Liver (tissue), 9 donors: ENCODE measurements around the gene TNF. TPM values are rescaled to one million over a fixed set of nuclear protein-coding genes. Genes with fewer than 3 reads are reported as not detected.

Experiments used
- DNase-seq: peaks from one replicate; pipeline ENCODE4 v3.0.0-alpha.2; 2017; ENCODE audit warnings: low spot score
- H3K27ac ChIP-seq, 2 donors: one replicate each; pipeline ENCODE4 v1.7.0; 2013; ENCODE audit warnings: inconsistent platforms in 2 of 2, low read length in 2 of 2, control low read depth in 1 of 2, low read depth in 1 of 2, mild to moderate bottlenecking in 1 of 2
- H3K27me3 ChIP-seq, 4 donors: one replicate each; pipeline versions ENCODE4 v1.6.1 to v1.7.0; 2013; ENCODE audit warnings: low read length in 3 of 4, inconsistent platforms in 1 of 4, mild to moderate bottlenecking in 1 of 4, moderate library complexity in 1 of 4; ENCODE audit not compliant: control insufficient read depth in 4 of 4, insufficient read depth in 4 of 4
- H3K36me3 ChIP-seq, 4 donors: one replicate each; pipeline versions ENCODE4 v1.6.1 to v1.7.0; 2013; ENCODE audit warnings: low read length in 3 of 4, mild to moderate bottlenecking in 3 of 4, low read depth in 1 of 4, moderate library complexity in 1 of 4; ENCODE audit not compliant: control insufficient read depth in 4 of 4, insufficient read depth in 3 of 4
- H3K4me1 ChIP-seq, 4 donors: one replicate each; pipeline versions ENCODE4 v1.6.1 to v1.7.0; 2013; ENCODE audit warnings: low read length in 3 of 4, mild to moderate bottlenecking in 3 of 4, moderate library complexity in 1 of 4; ENCODE audit not compliant: control insufficient read depth in 4 of 4, insufficient read depth in 4 of 4
- H3K4me3 ChIP-seq, 3 donors: one replicate each; pipeline versions ENCODE4 v1.6.1 to v1.7.0; 2013; ENCODE audit warnings: low read length in 3 of 3, control low read depth in 1 of 3, low read depth in 1 of 3, mild to moderate bottlenecking in 1 of 3
- H3K9ac ChIP-seq, 2 donors: one replicate each; pipeline ENCODE4 v1.7.0; 2013; ENCODE audit warnings: low read length in 2 of 2, mild to moderate bottlenecking in 2 of 2, moderate library complexity in 2 of 2, control low read depth in 1 of 2, low read depth in 1 of 2
- H3K9me3 ChIP-seq, 4 donors: one replicate each; pipeline versions ENCODE4 v1.6.1 to v1.7.0; 2013; ENCODE audit warnings: low read length in 3 of 4; ENCODE audit not compliant: control insufficient read depth in 4 of 4
- ATF3 ChIP-seq: IDR thresholded peaks from 2 replicates; pipeline ENCODE4 v1.6.1; 2016; ENCODE audit warnings: antibody characterized with exemption
- CTCF ChIP-seq: fragments of 150-350 bp; IDR thresholded peaks from 2 replicates; pipeline ENCODE4 v1.5.1; 2017; ENCODE audit warnings: improper control_type of control experiment, low read depth, low read length; ENCODE audit not compliant: missing input control
- EGR1 ChIP-seq, 2 donors: IDR thresholded peaks; 2 replicates each; pipeline ENCODE4 v1.6.1; 2016 to 2018; ENCODE audit warnings: antibody characterized with exemption in 2 of 2, low read depth in 2 of 2
- FOXA1 ChIP-seq: IDR thresholded peaks from 2 replicates; pipeline ENCODE4 v1.6.1; 2016; ENCODE audit warnings: antibody characterized with exemption
- FOXA2 ChIP-seq: IDR thresholded peaks from 2 replicates; pipeline ENCODE4 v1.6.1; 2016; ENCODE audit warnings: antibody characterized with exemption
- GABPA ChIP-seq, 2 donors: IDR thresholded peaks in 1 of 2; conservative IDR thresholded peaks in 1 of 2; 2 replicates each; pipeline ENCODE4 v1.6.1; 2016; ENCODE audit warnings: antibody characterized with exemption in 2 of 2, mild to moderate bottlenecking in 1 of 2, moderate library complexity in 1 of 2
- HNF4A ChIP-seq, 2 donors: conservative IDR thresholded peaks; 2 replicates each; pipeline ENCODE4 v1.6.1; 2016; ENCODE audit warnings: antibody characterized with exemption in 2 of 2, mild to moderate bottlenecking in 2 of 2
- HNF4G ChIP-seq: IDR thresholded peaks from 2 replicates; pipeline ENCODE4 v1.6.1; 2016; ENCODE audit warnings: antibody characterized with exemption
- JUND ChIP-seq, 2 donors: IDR thresholded peaks; 2 replicates each; pipeline ENCODE4 v1.6.1; 2016; ENCODE audit warnings: antibody characterized with exemption in 2 of 2
- NR2F2 ChIP-seq: IDR thresholded peaks from 2 replicates; pipeline ENCODE4 v1.6.1; 2016; ENCODE audit warnings: antibody characterized with exemption
- SP1 ChIP-seq: IDR thresholded peaks from 2 replicates; pipeline ENCODE4 v1.6.1; 2018; ENCODE audit warnings: antibody characterized with exemption, mild to moderate bottlenecking
- TAF1 ChIP-seq: conservative IDR thresholded peaks from 2 replicates; pipeline ENCODE4 v1.6.1; 2016; ENCODE audit warnings: antibody characterized with exemption, mild to moderate bottlenecking
- YY1 ChIP-seq: IDR thresholded peaks from 2 replicates; pipeline ENCODE4 v1.6.1; 2016; ENCODE audit warnings: antibody characterized with exemption, mild to moderate bottlenecking
- WGBS: extraction: QIAGEN DNeasy Blood & Tissue Kit; methylation state at CpG from one replicate; pipeline ENCODE4 v1.1.7; 2013; 5-methylcytosine and 5-hydroxymethylcytosine counted together
- polyA plus RNA-seq, 2 donors: library from polyadenylated mRNA; stranded (reverse) in 1 of 2; unstranded in 1 of 2; fragments of 200-250 nt in 1 of 2; fragments of >200 nt in 1 of 2; fragmentation: Nextera tagmentation in 1 of 2; extraction: Ambion mirVana in 1 of 2; gene quantifications; one replicate each; pipeline versions ENCODE4 v1.2.1 to v1.2.3, GENCODE V29; 2013 to 2015
- total RNA-seq, 2 donors: library from RNA; depleted of rRNA; stranded (reverse); fragments of >200 nt; gene quantifications; one replicate each; pipeline ENCODE4 v1.2.3, GENCODE V29; 2014
- TF ChIP-seq, protein P1 (sequence below): IDR thresholded peaks from 2 replicates; pipeline ENCODE4 v1.6.1; 2016; ENCODE audit warnings: antibody characterized with exemption
- TF ChIP-seq, protein P2 (sequence below): IDR thresholded peaks from 2 replicates; pipeline ENCODE4 v1.6.1; 2016; ENCODE audit warnings: antibody characterized with exemption, mild to moderate bottlenecking
- TF ChIP-seq, protein P3 (sequence below): IDR thresholded peaks from 2 replicates; pipeline ENCODE4 v1.6.1; 2016; ENCODE audit warnings: antibody characterized with exemption
- donor health status: healthy.
- donor health status: healthy.
- donor health status: healthy.
- donor health status: healthy.
- donor health status: healthy.

The TNF gene
- total and polyA plus RNA-seq, 4 donors, result 0.06 to 0.42 (median 0.19) TPM; not detected in 1

DNA sequence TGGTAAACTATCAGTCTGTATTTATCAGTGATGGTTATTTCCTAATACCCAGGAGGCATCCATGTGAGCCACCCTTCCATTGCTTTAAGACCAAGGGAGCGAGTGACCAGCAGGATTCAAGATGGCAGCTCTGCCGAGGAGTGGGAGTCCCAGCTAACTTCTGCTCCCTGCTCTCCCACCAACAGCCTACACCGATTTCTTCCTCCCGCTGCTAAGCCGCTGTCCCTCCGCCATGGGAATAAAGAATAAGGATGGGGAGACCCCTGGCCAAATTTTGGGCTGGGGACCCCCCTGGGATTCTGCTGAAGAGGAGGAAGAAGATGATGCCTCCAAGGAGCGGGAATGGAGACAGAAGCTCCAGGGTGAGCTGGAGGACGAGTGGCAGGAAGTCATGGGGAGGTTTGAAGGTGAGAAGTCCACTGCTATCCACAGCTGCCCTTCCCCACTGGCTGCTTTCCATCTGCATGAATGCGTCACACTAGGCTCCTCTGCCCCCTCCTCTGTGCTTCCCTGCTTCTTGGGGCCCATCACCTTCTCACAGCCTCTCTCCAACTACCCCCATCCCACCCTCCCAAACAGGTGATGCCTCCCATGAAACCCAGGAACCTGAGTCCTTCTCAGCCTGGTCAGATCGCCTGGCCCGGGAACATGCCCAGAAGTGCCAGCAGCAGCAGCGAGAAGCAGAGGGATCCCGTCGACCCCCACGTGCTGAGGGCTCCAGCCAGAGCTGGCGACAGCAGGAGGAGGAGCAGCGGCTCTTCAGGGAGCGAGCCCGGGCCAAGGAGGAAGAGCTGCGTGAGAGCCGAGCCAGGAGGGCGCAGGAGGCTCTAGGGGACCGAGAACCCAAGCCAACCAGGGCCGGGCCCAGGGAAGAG lies 17.7 kb upstream of the TNF start:
- no peak for DNase-seq
- TF ChIP-seq FOXA1 (no peak), ATF3 (no peak), YY1 (no peak), GABPA (IDR thresholded peaks at IDR 0.05 in 1 of 2, conservative IDR thresholded peaks at IDR 0.05 in 1 of 2) (no peak), HNF4A (conservative IDR thresholded peaks at IDR 0.05) (no peak), JUND (IDR thresholded peaks at IDR 0.05) (no peak), EGR1 (IDR thresholded peaks at IDR 0.05; ENCODE audit: low read depth in 2 of 2) (no peak), NR2F2 (no peak), FOXA2 (no peak), TAF1 (no peak), CTCF (no peak), SP1 (no peak), HNF4G (no peak)
- TF ChIP-seq, protein P1, sequence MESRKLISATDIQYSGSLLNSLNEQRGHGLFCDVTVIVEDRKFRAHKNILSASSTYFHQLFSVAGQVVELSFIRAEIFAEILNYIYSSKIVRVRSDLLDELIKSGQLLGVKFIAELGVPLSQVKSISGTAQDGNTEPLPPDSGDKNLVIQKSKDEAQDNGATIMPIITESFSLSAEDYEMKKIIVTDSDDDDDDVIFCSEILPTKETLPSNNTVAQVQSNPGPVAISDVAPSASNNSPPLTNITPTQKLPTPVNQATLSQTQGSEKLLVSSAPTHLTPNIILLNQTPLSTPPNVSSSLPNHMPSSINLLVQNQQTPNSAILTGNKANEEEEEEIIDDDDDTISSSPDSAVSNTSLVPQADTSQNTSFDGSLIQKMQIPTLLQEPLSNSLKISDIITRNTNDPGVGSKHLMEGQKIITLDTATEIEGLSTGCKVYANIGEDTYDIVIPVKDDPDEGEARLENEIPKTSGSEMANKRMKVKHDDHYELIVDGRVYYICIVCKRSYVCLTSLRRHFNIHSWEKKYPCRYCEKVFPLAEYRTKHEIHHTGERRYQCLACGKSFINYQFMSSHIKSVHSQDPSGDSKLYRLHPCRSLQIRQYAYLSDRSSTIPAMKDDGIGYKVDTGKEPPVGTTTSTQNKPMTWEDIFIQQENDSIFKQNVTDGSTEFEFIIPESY, result no peak
- TF ChIP-seq, protein P2, sequence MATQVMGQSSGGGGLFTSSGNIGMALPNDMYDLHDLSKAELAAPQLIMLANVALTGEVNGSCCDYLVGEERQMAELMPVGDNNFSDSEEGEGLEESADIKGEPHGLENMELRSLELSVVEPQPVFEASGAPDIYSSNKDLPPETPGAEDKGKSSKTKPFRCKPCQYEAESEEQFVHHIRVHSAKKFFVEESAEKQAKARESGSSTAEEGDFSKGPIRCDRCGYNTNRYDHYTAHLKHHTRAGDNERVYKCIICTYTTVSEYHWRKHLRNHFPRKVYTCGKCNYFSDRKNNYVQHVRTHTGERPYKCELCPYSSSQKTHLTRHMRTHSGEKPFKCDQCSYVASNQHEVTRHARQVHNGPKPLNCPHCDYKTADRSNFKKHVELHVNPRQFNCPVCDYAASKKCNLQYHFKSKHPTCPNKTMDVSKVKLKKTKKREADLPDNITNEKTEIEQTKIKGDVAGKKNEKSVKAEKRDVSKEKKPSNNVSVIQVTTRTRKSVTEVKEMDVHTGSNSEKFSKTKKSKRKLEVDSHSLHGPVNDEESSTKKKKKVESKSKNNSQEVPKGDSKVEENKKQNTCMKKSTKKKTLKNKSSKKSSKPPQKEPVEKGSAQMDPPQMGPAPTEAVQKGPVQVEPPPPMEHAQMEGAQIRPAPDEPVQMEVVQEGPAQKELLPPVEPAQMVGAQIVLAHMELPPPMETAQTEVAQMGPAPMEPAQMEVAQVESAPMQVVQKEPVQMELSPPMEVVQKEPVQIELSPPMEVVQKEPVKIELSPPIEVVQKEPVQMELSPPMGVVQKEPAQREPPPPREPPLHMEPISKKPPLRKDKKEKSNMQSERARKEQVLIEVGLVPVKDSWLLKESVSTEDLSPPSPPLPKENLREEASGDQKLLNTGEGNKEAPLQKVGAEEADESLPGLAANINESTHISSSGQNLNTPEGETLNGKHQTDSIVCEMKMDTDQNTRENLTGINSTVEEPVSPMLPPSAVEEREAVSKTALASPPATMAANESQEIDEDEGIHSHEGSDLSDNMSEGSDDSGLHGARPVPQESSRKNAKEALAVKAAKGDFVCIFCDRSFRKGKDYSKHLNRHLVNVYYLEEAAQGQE, result no peak
- TF ChIP-seq, protein P3, sequence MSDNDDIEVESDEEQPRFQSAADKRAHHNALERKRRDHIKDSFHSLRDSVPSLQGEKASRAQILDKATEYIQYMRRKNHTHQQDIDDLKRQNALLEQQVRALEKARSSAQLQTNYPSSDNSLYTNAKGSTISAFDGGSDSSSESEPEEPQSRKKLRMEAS, result no peak
- peaks cover 6 to 14% (median 11%) of the 10 kb centered on the region in 4 donors for H3K36me3 ChIP-seq
- no peak overlapping the region for H3K4me3 ChIP-seq
- no peaks in the 10 kb centered on the region for H3K9me3 ChIP-seq
- 79% methylated on average over 24 of the region's 24 CpGs for WGBS
- no peaks in the 10 kb centered on the region for H3K27me3 ChIP-seq
- H3K27ac ChIP-seq, result peak overlapping the region; percentile 55 to 84
- H3K9ac ChIP-seq, result no peak overlapping the region
- H3K4me1 ChIP-seq, result peaks cover 0 to 22% (median 7%) of the 10 kb centered on the region in 4 donors
